Astrocyte (in vitro differentiated cells and primary cell): ENCODE measurements around the gene SLC22A7.
A peak's percentile ranks its signal among the peaks of the same experiment; 100 is the strongest.

Experiments used
- EZH2 ChIP-seq: IDR thresholded peaks from 2 replicates; pipeline ENCODE4 v1.6.1; 2012; ENCODE audit warnings: mild to moderate bottlenecking, low read length, inconsistent platforms; ENCODE audit not compliant: insufficient read depth
- TF ChIP-seq, protein P1 (sequence below): IDR thresholded peaks from 2 replicates; pipeline ENCODE4 v1.5.1; 2011; ENCODE audit warnings: low read depth, mild to moderate bottlenecking, inconsistent platforms, low read length, moderate library complexity; ENCODE audit not compliant: insufficient read depth

GRCh38 chr6:43274916-43275597 lies 23.0 kb upstream of the SLC22A7 start:
- TF ChIP-seq, protein P1, sequence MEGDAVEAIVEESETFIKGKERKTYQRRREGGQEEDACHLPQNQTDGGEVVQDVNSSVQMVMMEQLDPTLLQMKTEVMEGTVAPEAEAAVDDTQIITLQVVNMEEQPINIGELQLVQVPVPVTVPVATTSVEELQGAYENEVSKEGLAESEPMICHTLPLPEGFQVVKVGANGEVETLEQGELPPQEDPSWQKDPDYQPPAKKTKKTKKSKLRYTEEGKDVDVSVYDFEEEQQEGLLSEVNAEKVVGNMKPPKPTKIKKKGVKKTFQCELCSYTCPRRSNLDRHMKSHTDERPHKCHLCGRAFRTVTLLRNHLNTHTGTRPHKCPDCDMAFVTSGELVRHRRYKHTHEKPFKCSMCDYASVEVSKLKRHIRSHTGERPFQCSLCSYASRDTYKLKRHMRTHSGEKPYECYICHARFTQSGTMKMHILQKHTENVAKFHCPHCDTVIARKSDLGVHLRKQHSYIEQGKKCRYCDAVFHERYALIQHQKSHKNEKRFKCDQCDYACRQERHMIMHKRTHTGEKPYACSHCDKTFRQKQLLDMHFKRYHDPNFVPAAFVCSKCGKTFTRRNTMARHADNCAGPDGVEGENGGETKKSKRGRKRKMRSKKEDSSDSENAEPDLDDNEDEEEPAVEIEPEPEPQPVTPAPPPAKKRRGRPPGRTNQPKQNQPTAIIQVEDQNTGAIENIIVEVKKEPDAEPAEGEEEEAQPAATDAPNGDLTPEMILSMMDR: no peak
- TF ChIP-seq EZH2: peak; percentile 79
